C4-2B (cell line): Measurements from ENCODE around the gene TMEM131L.
"Not testable (repeated sequence)": the region's sequence is repeated elsewhere in the genome, so short reads cannot be mapped to it uniquely, and the experiment has no call there.

Experiments
- H3K27ac ChIP-seq: fragments of 450-650 bp; 2 replicates; pipeline ENCODE4 v1.5.1; 2017
- CTCF ChIP-seq: fragments of 450-650 bp; conservative IDR thresholded peaks from 2 replicates; pipeline ENCODE4 v1.5.1; 2017; ENCODE audit warnings: mild to moderate bottlenecking
- ZFX ChIP-seq: fragments of 450-650 bp; IDR thresholded peaks from 2 replicates; pipeline ENCODE4 v1.6.1; 2017

Gene TMEM131L

GRCh38 chr4:153655928-153656327 is 189.8 kb downstream of the TMEM131L start:
- TF ChIP-seq ZFX (no peak), CTCF (no peak)
- no peak overlapping the region for H3K27ac ChIP-seq

- TF ChIP-seq CTCF = no peak
- TF ChIP-seq ZFX = no peak
- no peak overlapping the region for H3K27ac ChIP-seq
Observed at GRCh38 chr4:153661215-153661822, 195.2 kb downstream of the TMEM131L start.

GRCh38 chr4:153661908-153662307 is 195.7 kb downstream of the TMEM131L start:
- TF ChIP-seq CTCF = no peak
- TF ChIP-seq ZFX = no peak
- H3K27ac ChIP-seq = no peak overlapping the region

GRCh38 chr4:153663667-153664066 is 197.5 kb downstream of the TMEM131L start:
- TF ChIP-seq ZFX = no peak
- TF ChIP-seq CTCF = no peak
- H3K27ac ChIP-seq = no peak overlapping the region

GRCh38 chr4:153666505-153666904 is 200.3 kb downstream of the TMEM131L start:
- not testable (repeated sequence) for H3K27ac ChIP-seq

GRCh38 chr4:153668647-153669046 is 202.5 kb downstream of the TMEM131L start:
- no peak overlapping the region for H3K27ac ChIP-seq
- no peak for TF ChIP-seq CTCF
- TF ChIP-seq ZFX = no peak

- H3K27ac ChIP-seq = no peak overlapping the region
- TF ChIP-seq ZFX (no peak), CTCF (no peak)
Observed at GRCh38 chr4:153669838-153670237, 203.7 kb downstream of the TMEM131L start.

GRCh38 chr4:153676486-153676885 is 210.3 kb downstream of the TMEM131L start:
- no peak overlapping the region for H3K27ac ChIP-seq
- TF ChIP-seq CTCF (no peak), ZFX (no peak)
